ENCODE measurements around the gene EIF3A.

- TF ChIP-seq CTCF (IDR thresholded peaks at IDR 0.05) (no peak), POLR2A (IDR thresholded peaks at IDR 0.05) (no peak)
Measured at GRCh38 chr10:119030421-119031250, 50.0 kb downstream of the EIF3A start.

Measured in tibial nerve (tissue), 3 donors.